CD8-positive, alpha-beta memory T cell (primary cell): ENCODE data around the gene POC1A. TPM values are rescaled to one million over a fixed set of nuclear protein-coding genes. Genes with fewer than 3 reads are reported as not detected.

Experiments used
- CTCF ChIA-PET: fragments of 350-600 bp; sonication (Branson Sonifier 250); formaldehyde crosslinking; loops from one replicate; lab custom pipeline; 2021; ENCODE audit warnings: antibody characterized with exemption; lab: Charles Lee
- POLR2A ChIA-PET: fragments of 350-600 bp; sonication (Branson Sonifier 250); formaldehyde crosslinking; loops from one replicate; lab custom pipeline; 2021; ENCODE audit warnings: antibody characterized with exemption; lab: Charles Lee
- DNase-seq, 5 donors: peaks; one replicate each; pipeline versions ENCODE4 v3.0.0 to v3.0.0-alpha.2; 2020 to 2022; ENCODE audit warnings: mixed read lengths in 1 of 5
- H3K27ac ChIP-seq: one replicate; pipeline ENCODE4 v1.7.0; 2013; ENCODE audit warnings: low read depth, mild to moderate bottlenecking, low read length, moderate library complexity
- H3K27me3 ChIP-seq: 2 replicates; pipeline ENCODE4 v1.7.0; 2013; ENCODE audit warnings: low read length, mild to moderate bottlenecking; ENCODE audit not compliant: insufficient read depth, poor library complexity, severe bottlenecking
- H3K36me3 ChIP-seq: 2 replicates; pipeline ENCODE4 v1.7.0; 2013; ENCODE audit warnings: mild to moderate bottlenecking, low read length, moderate library complexity; ENCODE audit not compliant: insufficient read depth
- H3K4me1 ChIP-seq: 2 replicates; pipeline ENCODE4 v1.7.0; 2013; ENCODE audit warnings: mild to moderate bottlenecking, low read length, moderate library complexity; ENCODE audit not compliant: insufficient read depth
- H3K4me3 ChIP-seq: 2 replicates; pipeline ENCODE4 v1.7.0; 2013; ENCODE audit warnings: mild to moderate bottlenecking, low read length
- H3K9me3 ChIP-seq: 2 replicates; pipeline ENCODE4 v1.7.0; 2013; ENCODE audit warnings: mild to moderate bottlenecking, low read length
- H3K27ac Mint-ChIP-seq, 8 donors: one replicate each; pipeline ENCODE4 v1.8.0; 2020 to 2021; ENCODE audit warnings: mixed read lengths in 8 of 8, mild to moderate bottlenecking in 6 of 8, inconsistent platforms in 3 of 8, moderate library complexity in 3 of 8
- H3K27me3 Mint-ChIP-seq, 2 donors: one replicate each; pipeline ENCODE4 v1.8.0; 2020 to 2021; ENCODE audit warnings: mixed read lengths in 2 of 2, mild to moderate bottlenecking in 1 of 2, moderate library complexity in 1 of 2
- H3K36me3 Mint-ChIP-seq, 3 donors: one replicate each; pipeline ENCODE4 v1.8.0; 2020 to 2021; ENCODE audit warnings: mixed read lengths in 3 of 3, inconsistent platforms in 1 of 3, mild to moderate bottlenecking in 1 of 3
- H3K4me1 Mint-ChIP-seq, 3 donors: one replicate each; pipeline ENCODE4 v1.8.0; 2020 to 2021; ENCODE audit warnings: mixed read lengths in 3 of 3, inconsistent platforms in 1 of 3, mild to moderate bottlenecking in 1 of 3
- H3K4me3 Mint-ChIP-seq, 7 donors: one replicate each; pipeline ENCODE4 v1.8.0; 2020 to 2021; ENCODE audit warnings: mixed read lengths in 7 of 7, mild to moderate bottlenecking in 6 of 7, moderate library complexity in 4 of 7, inconsistent platforms in 2 of 7
- H3K9me3 Mint-ChIP-seq, 5 donors: one replicate each; pipeline ENCODE4 v1.8.0; 2020 to 2022; ENCODE audit warnings: mixed read lengths in 5 of 5, mild to moderate bottlenecking in 3 of 5, moderate library complexity in 2 of 5, inconsistent platforms in 1 of 5
- polyA plus RNA-seq: library from polyadenylated mRNA; unstranded; fragments of 300-500 nt; fragmentation: Illumina TruSeq; gene quantifications from one replicate; pipeline ENCODE4 v1.2.3, GENCODE V29; 2021
- total RNA-seq, 2 experiments: library from RNA; stranded (reverse); gene quantifications; one replicate each; pipeline ENCODE4 v1.2.3, GENCODE V29; 2021

POC1A gene
- total and polyA plus RNA-seq, 3 experiments from 2014 or later, result 1.5 to 22.7 (median 22.6) TPM

GRCh38 chr3:52135332-52135731 is 18.9 kb downstream of the POC1A start:
- H3K4me3 ChIP-seq, result no peak overlapping the region
- Mint-ChIP-seq H3K9me3 (no peaks in the 10 kb centered on the region), H3K27ac (peak overlapping the region in 1 of 8 donors; percentile 42), H3K4me3 (no peak overlapping the region), H3K36me3 (no peaks in the 10 kb centered on the region), H3K4me1 (peaks cover 0 to 2% (median 0%) of the 10 kb centered on the region in 3 donors), H3K27me3 (no peaks in the 10 kb centered on the region)
- CTCF ChIA-PET, result interaction anchor here (1.8 kb wide), 1 partner anchor 134 kb away, joined by 7 read pairs; no protein-coding TSS in a partner anchor
- no peaks in the 10 kb centered on the region for H3K27me3 ChIP-seq
- no peak overlapping the region for H3K27ac ChIP-seq
- H3K36me3 ChIP-seq, result no peaks in the 10 kb centered on the region
- no peak for DNase-seq
- no peaks in the 10 kb centered on the region for H3K4me1 ChIP-seq
- POLR2A ChIA-PET, result no interaction called here
- H3K9me3 ChIP-seq, result no peaks in the 10 kb centered on the region

DNA sequence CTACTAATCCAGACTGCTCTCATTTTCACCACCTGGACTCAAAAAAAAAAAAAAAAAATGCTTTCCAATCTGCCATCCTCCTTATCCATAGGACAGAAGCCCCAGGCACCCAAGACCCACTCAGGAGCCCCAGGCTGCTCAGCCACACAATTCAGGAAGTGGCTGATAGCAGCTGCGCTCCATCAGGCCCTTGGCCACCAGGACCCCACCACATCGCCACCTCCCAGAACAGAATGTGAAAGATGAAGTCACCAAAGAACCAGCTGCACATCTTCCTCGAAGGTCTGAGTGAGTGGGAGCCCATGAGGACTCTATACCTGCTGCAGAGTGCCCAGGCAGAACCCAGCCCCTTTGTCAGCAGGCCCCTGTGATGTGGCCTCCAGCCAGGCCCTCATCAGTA is 19.5 kb downstream of the POC1A start:
- POLR2A ChIA-PET, result no interaction called here
- no peak for DNase-seq
- no peaks in the 10 kb centered on the region for H3K4me1 ChIP-seq
- H3K27ac Mint-ChIP-seq, result peak overlapping the region in 2 of 8 donors; percentile 42 to 66
- H3K27ac ChIP-seq, result no peak overlapping the region
- no peaks in the 10 kb centered on the region for H3K36me3 ChIP-seq
- no peak overlapping the region for H3K4me3 Mint-ChIP-seq
- no peaks in the 10 kb centered on the region for H3K9me3 ChIP-seq
- peaks cover 0 to 2% (median 0%) of the 10 kb centered on the region in 3 donors for H3K36me3 Mint-ChIP-seq
- CTCF ChIA-PET, result interaction anchor here (0.9 kb wide), 1 partner anchor 12 kb away, joined by 7 read pairs; no protein-coding TSS in a partner anchor
- no peaks in the 10 kb centered on the region for H3K9me3 Mint-ChIP-seq
- H3K4me3 ChIP-seq, result no peak overlapping the region
- H3K27me3 Mint-ChIP-seq, result no peaks in the 10 kb centered on the region
- H3K27me3 ChIP-seq, result no peaks in the 10 kb centered on the region
- H3K4me1 Mint-ChIP-seq, result peaks cover 0 to 2% (median 0%) of the 10 kb centered on the region in 3 donors

DNA sequence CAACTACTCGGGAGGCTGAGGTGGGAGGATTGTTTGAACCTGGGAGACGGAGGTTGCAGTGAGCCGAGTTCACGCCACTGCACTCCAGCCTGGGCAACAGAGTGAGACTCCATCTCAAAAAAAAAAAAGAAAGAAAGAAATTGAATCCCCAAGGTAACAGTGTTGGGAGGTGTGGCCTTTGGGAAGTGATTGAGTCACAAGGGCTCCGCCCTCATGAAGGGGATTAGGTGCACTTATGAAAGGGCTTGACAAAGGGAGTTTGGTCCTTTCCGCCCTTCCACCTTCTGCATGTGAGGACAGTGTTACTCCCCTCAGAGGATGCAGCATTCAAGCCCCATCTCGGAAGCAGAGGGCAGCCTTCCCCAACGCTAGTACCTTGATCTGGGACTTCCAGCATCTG is 21.3 kb downstream of the POC1A start:
- H3K9me3 ChIP-seq, result no peaks in the 10 kb centered on the region
- H3K9me3 Mint-ChIP-seq, result no peaks in the 10 kb centered on the region
- no peaks in the 10 kb centered on the region for H3K36me3 ChIP-seq
- no peak overlapping the region for H3K4me3 ChIP-seq
- ChIA-PET POLR2A (no interaction called here), CTCF (no interaction called here)
- no peaks in the 10 kb centered on the region for H3K27me3 ChIP-seq
- no peaks in the 10 kb centered on the region for H3K27me3 Mint-ChIP-seq
- no peaks in the 10 kb centered on the region for H3K4me1 ChIP-seq
- peak overlapping the region in 1 of 8 donors; percentile 84 for H3K27ac Mint-ChIP-seq
- H3K4me3 Mint-ChIP-seq, result no peak overlapping the region
- DNase-seq, result no peak
- H3K4me1 Mint-ChIP-seq, result peaks cover 0 to 2% (median 0%) of the 10 kb centered on the region in 3 donors
- peaks cover 0 to 2% (median 0%) of the 10 kb centered on the region in 3 donors for H3K36me3 Mint-ChIP-seq
- H3K27ac ChIP-seq, result no peak overlapping the region

- DNase-seq, result no peak
- CTCF ChIA-PET, result interaction anchor here (0.9 kb wide), 2 partner anchors 12 to 131 kb away, joined by 3 to 4 read pairs; no protein-coding TSS in a partner anchor
- H3K9me3 Mint-ChIP-seq, result no peaks in the 10 kb centered on the region
- Histone ChIP-seq H3K27me3 (no peaks in the 10 kb centered on the region), H3K4me3 (no peak overlapping the region), H3K36me3 (no peaks in the 10 kb centered on the region), H3K27ac (no peak overlapping the region), H3K9me3 (no peaks in the 10 kb centered on the region), H3K4me1 (no peaks in the 10 kb centered on the region)
- peak overlapping the region in 1 of 8 donors; percentile 75 for H3K27ac Mint-ChIP-seq
- POLR2A ChIA-PET, result no interaction called here
- H3K36me3 Mint-ChIP-seq, result peaks cover 0 to 2% (median 0%) of the 10 kb centered on the region in 3 donors
- H3K4me1 Mint-ChIP-seq, result peaks cover 0 to 2% (median 0%) of the 10 kb centered on the region in 3 donors
- no peaks in the 10 kb centered on the region for H3K27me3 Mint-ChIP-seq
- H3K4me3 Mint-ChIP-seq, result no peak overlapping the region
Observed at GRCh38 chr3:52132041-52132440, 22.2 kb downstream of the POC1A start.

DNA sequence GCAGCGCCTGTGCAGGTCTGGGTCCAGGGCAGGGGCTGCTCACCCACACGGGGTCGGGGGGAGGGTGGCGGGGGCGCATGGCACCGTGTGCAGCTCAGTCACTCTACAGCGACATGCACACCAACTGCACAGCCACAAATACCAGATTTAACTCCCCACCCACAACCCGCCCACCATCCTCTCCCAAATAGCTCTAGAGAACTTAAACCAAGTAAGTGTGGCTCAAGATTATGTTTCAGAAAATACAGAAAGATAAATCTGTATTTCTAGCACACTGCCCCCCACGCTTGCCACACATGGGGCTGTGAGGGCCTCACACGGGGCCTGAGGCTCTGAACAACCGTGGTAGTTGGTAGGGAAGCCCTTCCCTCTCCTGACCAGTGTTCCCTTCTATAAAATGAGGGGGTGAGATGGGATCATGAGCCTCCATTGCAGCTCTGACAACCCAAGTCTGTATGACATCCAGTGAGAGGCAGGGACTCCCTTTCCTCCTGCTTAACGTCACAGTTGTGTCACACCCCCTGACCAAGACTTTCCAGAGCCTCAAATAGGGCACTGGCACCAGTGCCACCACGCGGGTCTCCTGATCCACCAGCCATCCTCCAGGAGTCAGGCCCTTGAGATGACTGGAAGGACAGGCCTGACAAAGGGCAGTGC is 23.1 kb downstream of the POC1A start:
- H3K36me3 ChIP-seq, result no peaks in the 10 kb centered on the region
- CTCF ChIA-PET, result interaction anchor here (0.9 kb wide), 1 partner anchor 130 kb away, joined by 4 read pairs; no protein-coding TSS in a partner anchor

GRCh38 chr3:52128118-52128683 is 26.0 kb downstream of the POC1A start:
- no peaks in the 10 kb centered on the region for H3K9me3 Mint-ChIP-seq
- H3K9me3 ChIP-seq, result no peaks in the 10 kb centered on the region
- H3K36me3 ChIP-seq, result no peaks in the 10 kb centered on the region
- no peaks in the 10 kb centered on the region for H3K27me3 Mint-ChIP-seq
- H3K4me3 Mint-ChIP-seq, result no peak overlapping the region
- no peaks in the 10 kb centered on the region for H3K4me1 Mint-ChIP-seq
- H3K4me3 ChIP-seq, result no peak overlapping the region
- H3K27ac Mint-ChIP-seq, result no peak overlapping the region
- DNase-seq, result no peak
- peak overlapping the region; percentile 47 for H3K27ac ChIP-seq
- H3K27me3 ChIP-seq, result no peaks in the 10 kb centered on the region
- no peaks in the 10 kb centered on the region for H3K4me1 ChIP-seq
- POLR2A ChIA-PET, result no interaction called here
- CTCF ChIA-PET, result no interaction called here
- H3K36me3 Mint-ChIP-seq, result peaks cover 0 to 2% (median 0%) of the 10 kb centered on the region in 3 donors

More for the DNA sequence above, 23.1 kb downstream of the POC1A start:
- H3K4me1 ChIP-seq, result no peaks in the 10 kb centered on the region
- peaks cover 0 to 2% (median 0%) of the 10 kb centered on the region in 3 donors for H3K36me3 Mint-ChIP-seq
- H3K27ac Mint-ChIP-seq, result peak overlapping the region in 1 of 8 donors; percentile 51
- peaks cover 0 to 2% (median 0%) of the 10 kb centered on the region in 3 donors for H3K4me1 Mint-ChIP-seq
- H3K27me3 ChIP-seq, result no peaks in the 10 kb centered on the region
- no peaks in the 10 kb centered on the region for H3K27me3 Mint-ChIP-seq
- H3K9me3 Mint-ChIP-seq, result no peaks in the 10 kb centered on the region
- H3K9me3 ChIP-seq, result no peaks in the 10 kb centered on the region
- no peak overlapping the region for H3K4me3 ChIP-seq
- no peak for DNase-seq
- no peak overlapping the region for H3K27ac ChIP-seq
- POLR2A ChIA-PET, result no interaction called here
- no peak overlapping the region for H3K4me3 Mint-ChIP-seq

GRCh38 chr3:52126500-52126899 is 27.7 kb downstream of the POC1A start:
- no peaks in the 10 kb centered on the region for H3K36me3 ChIP-seq
- no peaks in the 10 kb centered on the region for H3K4me1 Mint-ChIP-seq

GRCh38 chr3:52126036-52126435 is 28.2 kb downstream of the POC1A start:
- CTCF ChIA-PET, result no interaction called here
- POLR2A ChIA-PET, result no interaction called here
- Histone ChIP-seq H3K27ac (no peak overlapping the region), H3K27me3 (no peaks in the 10 kb centered on the region), H3K9me3 (no peaks in the 10 kb centered on the region), H3K36me3 (no peaks in the 10 kb centered on the region), H3K4me3 (no peak overlapping the region), H3K4me1 (no peaks in the 10 kb centered on the region)
- DNase-seq, result no peak
- H3K36me3 Mint-ChIP-seq, result peaks cover 0 to 2% (median 0%) of the 10 kb centered on the region in 3 donors
- no peaks in the 10 kb centered on the region for H3K27me3 Mint-ChIP-seq
- H3K4me3 Mint-ChIP-seq, result no peak overlapping the region
- H3K9me3 Mint-ChIP-seq, result no peaks in the 10 kb centered on the region
- H3K27ac Mint-ChIP-seq, result no peak overlapping the region
- no peaks in the 10 kb centered on the region for H3K4me1 Mint-ChIP-seq

More at GRCh38 chr3:52126500-52126899, 27.7 kb downstream of the POC1A start:
- Histone ChIP-seq H3K27me3 (no peaks in the 10 kb centered on the region), H3K4me1 (no peaks in the 10 kb centered on the region), H3K27ac (no peak overlapping the region), H3K9me3 (no peaks in the 10 kb centered on the region), H3K4me3 (no peak overlapping the region)
- Mint-ChIP-seq H3K27me3 (no peaks in the 10 kb centered on the region), H3K9me3 (no peaks in the 10 kb centered on the region), H3K4me3 (no peak overlapping the region), H3K36me3 (peaks cover 0 to 2% (median 0%) of the 10 kb centered on the region in 3 donors), H3K27ac (peak overlapping the region in 1 of 8 donors; percentile 6)
- ChIA-PET CTCF (no interaction called here), POLR2A (no interaction called here)
- no peak for DNase-seq
